Activated T-cell treated with anti-CD3 and anti-CD28 coated beads, Interleukin-2, amount 50 U/mL, for 72 hours (primary cell): ENCODE data around the gene SFR1. TPM values are rescaled to one million over a fixed set of nuclear protein-coding genes. Genes with fewer than 3 reads are reported as not detected.
A peak's percentile ranks its signal among the peaks of the same experiment; 100 is the strongest.

Experiments
- ATAC-seq, 2 donors: fragments of 150-1000 bp; cut with Tn5 transposase; replicated peaks in 1 of 2; 2 replicates each; pipeline ENCODE4 v1.10.0; 2021; ENCODE audit warnings: moderate library complexity in 2 of 2, mild to moderate bottlenecking in 1 of 2
- DNase-seq, 2 donors: peaks; one replicate each; pipeline ENCODE4 v3.0.0; 2021 to 2022; ENCODE audit warnings: mixed read lengths in 1 of 2
- H3K27ac Mint-ChIP-seq: one replicate; pipeline ENCODE4 v1.8.0; 2022; ENCODE audit warnings: mild to moderate bottlenecking, moderate library complexity, mixed read lengths
- H3K27me3 Mint-ChIP-seq: one replicate; pipeline ENCODE4 v1.8.0; 2022; ENCODE audit warnings: low read depth, mixed read lengths
- H3K36me3 Mint-ChIP-seq, 2 donors: one replicate each; pipeline ENCODE4 v1.8.0; 2022; ENCODE audit warnings: mixed read lengths in 2 of 2, mild to moderate bottlenecking in 1 of 2; ENCODE audit not compliant: insufficient read depth in 2 of 2
- H3K4me1 Mint-ChIP-seq: one replicate; pipeline ENCODE4 v1.8.0; 2022; ENCODE audit warnings: low read depth, mixed read lengths
- H3K4me3 Mint-ChIP-seq, 2 donors: one replicate each; pipeline ENCODE4 v1.8.0; 2022; ENCODE audit warnings: mild to moderate bottlenecking in 2 of 2, mixed read lengths in 2 of 2, moderate library complexity in 2 of 2
- H3K9me3 Mint-ChIP-seq, 2 donors: one replicate each; pipeline ENCODE4 v1.8.0; 2022; ENCODE audit warnings: mixed read lengths in 2 of 2
- total RNA-seq, 2 donors: library from RNA; stranded (reverse); gene quantifications; one replicate each; pipeline ENCODE4 v1.2.3, GENCODE V29; 2022

The SFR1 gene, protein sequence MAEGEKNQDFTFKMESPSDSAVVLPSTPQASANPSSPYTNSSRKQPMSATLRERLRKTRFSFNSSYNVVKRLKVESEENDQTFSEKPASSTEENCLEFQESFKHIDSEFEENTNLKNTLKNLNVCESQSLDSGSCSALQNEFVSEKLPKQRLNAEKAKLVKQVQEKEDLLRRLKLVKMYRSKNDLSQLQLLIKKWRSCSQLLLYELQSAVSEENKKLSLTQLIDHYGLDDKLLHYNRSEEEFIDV
- total RNA-seq: 10 to 100 TPM; 16.0 to 16.3 TPM

DNA sequence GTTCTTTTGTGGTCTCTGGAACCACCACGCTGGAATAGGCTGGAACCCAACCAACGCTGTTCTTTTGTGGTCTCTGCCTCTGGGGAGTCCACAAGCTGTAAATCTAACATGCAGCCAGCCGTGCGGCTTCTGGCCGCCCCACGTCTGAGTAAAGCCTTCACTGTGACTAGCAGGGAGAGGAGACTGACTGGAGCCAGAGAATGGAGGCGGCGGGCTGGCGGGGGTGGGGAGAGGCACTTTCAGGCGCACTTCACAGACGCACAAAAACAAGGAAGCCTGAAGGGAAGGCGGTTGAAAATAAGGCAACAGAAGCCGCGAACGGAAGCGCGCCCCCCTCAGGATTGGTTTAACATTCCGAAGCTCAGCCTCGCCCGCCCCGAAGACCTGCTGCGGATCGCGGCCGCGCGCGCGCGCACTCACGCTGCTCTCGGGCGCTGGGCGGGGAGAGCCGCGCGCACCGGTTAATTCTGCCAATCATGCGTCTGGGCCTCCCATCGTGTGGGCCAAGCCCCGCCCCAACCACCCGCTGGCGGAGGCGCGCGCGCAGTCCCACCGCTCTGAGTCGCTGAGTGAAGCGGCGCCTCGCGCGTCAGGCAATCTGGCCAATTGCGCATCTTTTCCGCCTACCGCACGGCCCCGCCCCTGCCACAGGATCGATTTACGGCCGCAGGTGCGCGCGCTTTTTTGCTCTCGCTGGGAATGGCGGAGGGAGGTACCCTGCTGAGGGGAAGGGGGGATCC is at the start of gene SFR1:
SFR1 (plus strand) TSS at position 687 of the 740 bp plus-strand sequence; CDS start at position 700, 13 bp downstream.
- H3K4me3 Mint-ChIP-seq: peak within 1 kb of the TSS; percentile 89 to 92
- H3K9me3 Mint-ChIP-seq: no peaks in the 10 kb centered on the region
- H3K27me3 Mint-ChIP-seq: peaks cover 6% of the 10 kb centered on the region
- peak; percentile 91 to 92 for ATAC-seq
- peak within 1 kb of the TSS; percentile 95 for H3K27ac Mint-ChIP-seq
- peaks cover 43% of the 10 kb centered on the region for H3K4me1 Mint-ChIP-seq
- peak; percentile 99 to 100 for DNase-seq
- peaks cover 0 to 6% of the 10 kb centered on the region in 2 donors for H3K36me3 Mint-ChIP-seq

DNA sequence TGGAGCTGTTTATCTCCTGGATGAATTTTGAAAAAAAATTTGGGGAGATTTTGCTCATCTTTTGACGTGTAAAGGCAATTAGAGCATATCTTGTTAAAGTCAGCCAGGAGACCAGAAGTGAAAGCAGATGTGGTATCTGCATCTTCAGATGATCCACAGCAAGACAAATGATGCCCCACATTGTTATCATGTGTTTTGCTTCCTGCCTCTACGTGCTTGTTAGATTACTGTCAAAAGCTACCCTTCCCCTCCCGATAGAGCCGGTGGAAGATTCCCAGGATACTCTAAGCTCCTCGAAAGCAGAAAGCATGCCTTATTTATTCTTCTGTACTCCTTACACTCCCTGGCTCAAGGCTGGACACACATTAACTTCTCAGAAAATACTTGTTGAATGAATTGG is 49.2 kb upstream of the SFR1 start:
- Mint-ChIP-seq H3K4me3 (no peak overlapping the region), H3K9me3 (no peaks in the 10 kb centered on the region), H3K27ac (no peak overlapping the region), H3K36me3 (no peaks in the 10 kb centered on the region), H3K4me1 (no peaks in the 10 kb centered on the region), H3K27me3 (no peaks in the 10 kb centered on the region)
- DNase-seq: no peak
- no peak for ATAC-seq

DNA sequence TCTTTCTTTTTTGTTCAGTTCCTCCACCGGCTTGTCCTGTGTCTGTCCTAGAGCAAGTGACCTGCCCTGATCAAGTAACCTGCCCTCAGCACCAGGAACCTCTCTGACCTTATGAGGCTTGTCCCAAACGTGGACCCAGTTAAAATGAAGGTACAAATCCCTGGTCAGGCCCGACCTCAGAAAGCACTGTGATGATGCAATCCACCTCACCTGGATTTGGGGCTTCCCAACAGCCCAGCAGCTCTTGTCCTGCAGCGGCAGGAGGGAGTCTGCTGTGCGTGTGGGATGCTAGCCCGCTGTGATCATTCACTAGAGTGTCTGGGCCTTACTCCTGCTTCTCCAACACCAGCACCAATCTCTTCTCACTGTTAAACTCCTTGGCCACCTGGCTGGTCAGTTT is 47.5 kb upstream of the SFR1 start:
- ATAC-seq: no peak
- no peak overlapping the region for H3K27ac Mint-ChIP-seq

DNA sequence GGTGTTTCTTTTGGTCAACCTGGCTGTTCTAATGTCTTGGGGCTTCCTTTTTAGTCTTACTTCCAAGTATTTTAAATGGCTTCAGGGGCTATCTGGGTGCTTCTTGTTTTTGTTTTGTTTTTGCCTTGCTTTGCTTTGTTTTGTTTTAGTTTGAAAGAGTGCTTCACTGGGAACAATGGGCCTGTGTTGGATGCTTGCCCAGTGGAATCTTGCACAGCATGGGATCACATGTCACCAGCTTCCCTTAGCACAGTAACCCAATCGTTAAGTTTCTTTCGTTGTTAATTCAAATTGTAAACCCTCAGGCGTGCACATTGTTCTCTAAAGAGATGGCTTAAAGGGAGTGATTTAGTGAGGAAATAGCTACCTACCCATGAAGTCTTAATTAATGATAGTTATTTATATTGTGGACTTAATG is 45.2 kb upstream of the SFR1 start:
- no peak for ATAC-seq
- H3K36me3 Mint-ChIP-seq: no peaks in the 10 kb centered on the region

More for the DNA sequence above, 47.5 kb upstream of the SFR1 start:
- no peak for DNase-seq
- Mint-ChIP-seq H3K4me3 (no peak overlapping the region), H3K4me1 (no peaks in the 10 kb centered on the region), H3K9me3 (no peaks in the 10 kb centered on the region), H3K27me3 (no peaks in the 10 kb centered on the region), H3K36me3 (no peaks in the 10 kb centered on the region)

DNA sequence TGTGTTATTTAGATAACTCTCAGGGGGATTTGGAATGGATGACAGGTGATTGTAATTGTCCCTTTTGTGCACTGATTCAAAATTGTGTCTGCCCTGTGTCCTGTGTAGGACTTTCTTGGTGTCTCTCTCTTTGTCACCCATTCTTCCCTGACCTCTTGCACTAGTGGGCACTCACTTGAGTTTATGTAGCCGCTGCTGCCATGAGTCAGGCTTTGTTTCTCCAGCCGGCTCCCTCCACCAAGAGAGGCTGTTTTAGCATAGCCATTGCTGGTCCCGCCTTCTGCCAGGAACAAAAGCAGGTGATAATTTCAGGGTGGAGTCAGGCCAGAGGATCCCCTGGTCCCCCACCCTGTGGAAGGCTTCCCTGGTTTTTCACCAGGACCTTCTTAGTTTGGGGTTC is 44.7 kb upstream of the SFR1 start:
- Mint-ChIP-seq H3K4me1 (peaks cover 4% of the 10 kb centered on the region), H3K9me3 (no peaks in the 10 kb centered on the region)
- DNase-seq: no peak

More for the DNA sequence above, 45.2 kb upstream of the SFR1 start:
- Mint-ChIP-seq H3K27ac (no peak overlapping the region), H3K27me3 (no peaks in the 10 kb centered on the region), H3K4me1 (peaks cover 4% of the 10 kb centered on the region), H3K4me3 (no peak overlapping the region), H3K9me3 (no peaks in the 10 kb centered on the region)
- no peak for DNase-seq

DNA sequence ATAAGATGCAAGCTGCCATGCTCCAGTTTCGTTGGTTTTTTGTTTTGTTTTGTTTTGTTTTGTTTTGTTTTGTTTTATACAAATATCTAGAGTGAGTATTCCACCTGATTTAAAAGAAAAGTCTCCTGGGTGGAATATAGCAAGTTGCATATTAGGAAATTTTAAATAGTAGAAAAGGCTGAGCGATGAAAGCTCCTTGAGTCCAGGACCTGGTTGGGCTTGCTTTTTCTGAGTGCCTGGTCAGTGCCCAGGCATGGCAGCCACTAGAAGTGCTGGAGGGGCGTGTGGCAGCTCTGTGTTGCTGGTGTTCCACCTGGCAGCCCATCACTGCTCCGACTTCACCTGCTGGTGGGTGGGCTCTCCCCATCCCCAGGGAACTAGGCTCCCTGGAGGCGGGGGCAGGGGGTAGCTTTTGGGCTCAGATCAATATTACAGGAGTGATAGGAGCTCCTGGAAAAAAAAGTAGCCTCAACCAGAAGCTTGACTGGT is 44.3 kb upstream of the SFR1 start:
- ATAC-seq (no peak), DNase-seq (no peak)
- no peak overlapping the region for H3K4me3 Mint-ChIP-seq
- peaks cover 4% of the 10 kb centered on the region for H3K4me1 Mint-ChIP-seq
- H3K27ac Mint-ChIP-seq: no peak overlapping the region
- H3K27me3 Mint-ChIP-seq: no peaks in the 10 kb centered on the region
- no peaks in the 10 kb centered on the region for H3K9me3 Mint-ChIP-seq
- H3K36me3 Mint-ChIP-seq: no peaks in the 10 kb centered on the region

More for the DNA sequence above, 44.7 kb upstream of the SFR1 start:
- Mint-ChIP-seq H3K36me3 (no peaks in the 10 kb centered on the region), H3K4me3 (no peak overlapping the region), H3K27me3 (no peaks in the 10 kb centered on the region), H3K27ac (no peak overlapping the region)
- ATAC-seq: no peak

DNA sequence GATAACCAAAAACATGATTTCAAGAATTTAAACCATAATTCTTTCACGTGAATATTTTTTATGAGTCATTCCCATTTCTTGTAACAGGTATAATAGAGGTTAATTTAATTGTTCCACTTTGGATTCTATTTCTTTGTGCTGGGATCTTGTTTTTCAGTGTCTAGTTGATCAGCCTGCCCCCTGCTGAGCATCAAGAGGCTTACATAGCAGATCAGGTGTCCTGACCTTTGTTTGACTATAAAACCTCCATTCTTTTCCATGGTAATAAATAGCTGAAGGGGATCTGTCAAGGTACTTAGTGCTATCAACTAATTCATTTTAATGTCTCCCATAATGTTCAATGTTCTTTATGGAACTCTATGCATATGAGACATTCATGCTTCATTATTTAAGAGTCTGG is 41.2 kb upstream of the SFR1 start:
- Mint-ChIP-seq H3K36me3 (no peaks in the 10 kb centered on the region), H3K27ac (no peak overlapping the region), H3K4me3 (no peak overlapping the region), H3K4me1 (peaks cover 4% of the 10 kb centered on the region), H3K9me3 (no peaks in the 10 kb centered on the region), H3K27me3 (no peaks in the 10 kb centered on the region)
- DNase-seq (peak in 1 of 2 donors; percentile 6), ATAC-seq (peak in 1 of 2 donors; percentile 30)

DNA sequence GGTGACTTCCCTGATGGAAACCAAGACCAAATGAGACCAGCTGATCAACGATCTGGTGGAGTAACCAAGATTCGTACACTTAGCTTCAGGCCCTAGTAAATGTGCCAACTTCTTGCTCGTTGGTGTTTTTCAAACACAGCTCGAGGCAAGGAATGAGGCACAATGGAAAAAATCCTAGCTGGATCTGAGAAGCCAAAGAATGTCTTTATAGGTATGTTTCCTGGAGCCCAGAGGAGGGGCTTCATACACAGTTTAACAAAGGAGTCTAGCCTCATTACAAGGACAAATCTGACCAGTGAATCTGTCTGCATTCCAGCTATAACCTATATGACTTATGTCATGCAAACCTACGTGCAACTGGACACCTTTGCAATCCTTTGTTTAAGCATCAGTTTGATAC is 40.0 kb upstream of the SFR1 start:
- no peaks in the 10 kb centered on the region for H3K9me3 Mint-ChIP-seq
- no peak for ATAC-seq
- no peak overlapping the region for H3K27ac Mint-ChIP-seq
- no peaks in the 10 kb centered on the region for H3K27me3 Mint-ChIP-seq
- no peak overlapping the region for H3K4me3 Mint-ChIP-seq
- H3K36me3 Mint-ChIP-seq: no peaks in the 10 kb centered on the region
- H3K4me1 Mint-ChIP-seq: peaks cover 4% of the 10 kb centered on the region
- DNase-seq: no peak

DNA sequence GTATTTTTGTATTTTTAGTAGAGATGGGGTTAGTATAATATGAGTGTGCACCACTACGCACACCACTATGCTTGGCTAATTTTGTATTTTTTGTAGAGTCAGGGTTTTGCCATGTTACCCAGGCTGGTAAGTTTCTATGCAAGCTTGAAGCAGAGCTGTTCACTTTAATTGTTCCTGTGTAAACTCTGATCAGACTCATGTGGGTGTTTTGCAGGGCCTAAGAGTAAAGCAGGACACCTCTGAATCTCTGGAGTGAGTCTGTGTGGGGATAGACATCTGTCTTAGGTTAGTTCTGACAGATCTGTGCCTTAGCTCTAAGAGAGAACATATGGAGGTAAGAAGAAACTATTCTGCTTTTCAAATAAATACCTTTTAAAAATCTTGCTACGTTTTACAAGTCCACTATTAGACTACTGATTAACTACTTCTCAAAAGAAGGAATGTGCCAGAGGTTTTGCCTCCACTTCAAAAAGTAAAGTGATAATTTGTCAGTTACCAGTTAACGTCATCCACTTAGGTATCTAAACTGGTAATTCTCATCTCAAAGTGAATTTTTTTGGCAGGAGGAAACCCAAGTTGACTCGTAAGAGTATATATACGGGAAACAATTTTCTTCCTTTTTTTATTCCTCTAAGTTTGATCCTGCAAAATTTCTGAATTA is 37.4 kb upstream of the SFR1 start:
- ATAC-seq: no peak

DNA sequence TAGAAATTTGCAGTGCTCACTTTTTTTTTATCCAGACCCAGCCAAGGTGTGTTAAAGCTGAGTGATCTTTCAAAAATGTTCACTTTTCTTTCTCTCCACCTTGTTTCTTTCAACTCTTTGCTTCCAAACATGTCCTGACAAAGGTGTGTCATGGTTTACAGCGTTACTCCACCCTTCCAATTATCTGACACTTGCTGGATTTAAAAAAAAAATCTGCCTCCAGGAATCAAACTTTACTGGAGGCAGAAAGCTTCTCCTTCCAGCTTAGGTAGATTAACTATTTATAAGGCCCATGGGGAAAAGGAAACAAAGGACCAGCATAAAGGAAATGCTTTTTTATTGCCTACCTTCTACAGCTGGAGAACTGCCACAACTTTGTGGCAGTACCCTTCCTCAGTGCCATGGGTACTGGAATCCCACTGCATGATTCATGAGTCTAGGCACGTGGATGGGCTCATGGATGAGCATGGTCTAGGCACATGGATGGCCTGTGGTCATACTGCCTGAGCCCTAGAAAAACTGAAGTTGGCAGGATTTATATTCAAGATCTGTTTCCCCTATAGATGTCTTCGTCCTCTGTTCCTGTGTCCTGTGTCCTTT is 36.1 kb upstream of the SFR1 start, which contains the start of gene COL17A1:
COL17A1 (minus strand) TSS at position 80 of the 600 bp plus-strand sequence. CDS start 5,207 bp downstream, outside the sequence.
- Mint-ChIP-seq H3K36me3 (no peaks in the 10 kb centered on the region), H3K27ac (no peak within 1 kb of the TSS), H3K9me3 (no peaks in the 10 kb centered on the region), H3K27me3 (no peaks in the 10 kb centered on the region), H3K4me3 (no peak within 1 kb of the TSS), H3K4me1 (peaks cover 4% of the 10 kb centered on the region)
- ATAC-seq (no peak), DNase-seq (no peak)

More for the DNA sequence above, 37.4 kb upstream of the SFR1 start:
- no peaks in the 10 kb centered on the region for H3K27me3 Mint-ChIP-seq
- peaks cover 4% of the 10 kb centered on the region for H3K4me1 Mint-ChIP-seq
- no peak for DNase-seq
- H3K27ac Mint-ChIP-seq: no peak overlapping the region
- no peaks in the 10 kb centered on the region for H3K36me3 Mint-ChIP-seq
- H3K4me3 Mint-ChIP-seq: no peak overlapping the region
- H3K9me3 Mint-ChIP-seq: no peaks in the 10 kb centered on the region

DNA sequence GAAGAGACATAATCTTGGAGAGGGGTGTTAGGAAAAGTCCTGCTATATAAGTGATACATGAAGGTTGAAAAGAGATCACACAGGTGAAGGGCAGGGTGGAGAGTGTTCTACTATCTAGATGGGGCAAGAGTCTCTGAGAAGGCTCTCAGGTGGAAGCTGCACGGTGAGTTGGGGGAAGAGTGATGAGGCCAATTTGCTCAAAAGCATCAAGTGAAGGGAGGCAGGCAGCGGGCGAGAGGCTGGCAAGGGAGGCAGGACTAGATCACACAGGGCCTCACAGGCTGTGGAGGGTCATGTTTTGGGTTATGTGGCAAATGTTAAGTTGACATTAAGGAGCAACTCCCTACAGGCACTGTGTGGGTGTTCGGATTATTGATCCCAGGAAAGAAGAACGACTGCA is 33.7 kb upstream of the SFR1 start:
- ATAC-seq (no peak), DNase-seq (no peak)
- no peaks in the 10 kb centered on the region for H3K27me3 Mint-ChIP-seq
- no peak overlapping the region for H3K27ac Mint-ChIP-seq
- no peak overlapping the region for H3K4me3 Mint-ChIP-seq
- H3K4me1 Mint-ChIP-seq: no peaks in the 10 kb centered on the region
- no peaks in the 10 kb centered on the region for H3K9me3 Mint-ChIP-seq
- H3K36me3 Mint-ChIP-seq: no peaks in the 10 kb centered on the region

DNA sequence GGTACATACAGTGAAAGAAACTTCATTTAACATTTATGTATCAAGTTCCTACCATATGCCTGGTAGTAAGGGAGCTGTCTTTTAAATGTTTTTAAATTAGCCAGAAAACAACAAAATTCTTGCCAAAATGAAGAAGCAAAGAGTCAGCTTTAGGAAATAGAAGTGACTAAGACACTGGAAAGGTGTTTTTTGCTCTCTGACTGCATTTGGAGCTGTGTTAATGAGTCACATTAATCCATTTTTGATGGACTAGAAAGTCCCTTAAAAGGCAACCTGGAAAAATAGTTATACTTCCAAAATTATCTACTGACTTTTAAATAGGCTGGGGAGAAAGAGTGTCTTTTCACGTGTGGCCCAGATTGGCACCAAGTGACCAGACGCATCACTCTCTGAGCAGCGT is 32.4 kb upstream of the SFR1 start:
- H3K27me3 Mint-ChIP-seq: no peaks in the 10 kb centered on the region
- H3K36me3 Mint-ChIP-seq: no peaks in the 10 kb centered on the region
- no peak for ATAC-seq
- H3K4me1 Mint-ChIP-seq: peaks cover 5% of the 10 kb centered on the region
- DNase-seq: no peak
- H3K9me3 Mint-ChIP-seq: no peaks in the 10 kb centered on the region
- no peak overlapping the region for H3K4me3 Mint-ChIP-seq
- H3K27ac Mint-ChIP-seq: no peak overlapping the region

DNA sequence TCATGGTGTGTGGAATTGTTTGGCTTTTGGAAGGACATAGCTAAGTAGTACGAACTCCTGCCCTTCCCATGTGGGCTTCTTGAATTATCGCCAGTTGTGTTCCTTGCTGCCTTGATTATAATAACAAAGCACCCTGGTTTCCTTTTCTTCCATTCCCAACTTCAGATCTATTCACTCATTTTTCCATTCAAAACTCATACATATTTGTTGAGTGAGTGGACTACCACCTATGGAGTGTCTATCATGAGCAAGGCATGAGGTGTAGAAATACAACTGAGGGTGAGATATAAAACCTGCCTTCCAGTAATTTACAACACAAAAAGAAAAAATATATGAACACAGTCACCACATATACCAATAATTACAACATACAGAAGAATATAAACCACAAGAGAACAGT is 31.4 kb upstream of the SFR1 start:
- peaks cover 5% of the 10 kb centered on the region for H3K4me1 Mint-ChIP-seq
- no peak overlapping the region for H3K4me3 Mint-ChIP-seq
- H3K27me3 Mint-ChIP-seq: no peaks in the 10 kb centered on the region
- ATAC-seq (no peak), DNase-seq (no peak)
- no peaks in the 10 kb centered on the region for H3K36me3 Mint-ChIP-seq
- H3K27ac Mint-ChIP-seq: no peak overlapping the region
- no peaks in the 10 kb centered on the region for H3K9me3 Mint-ChIP-seq
